Endothelial cell of umbilical vein (primary cell): Measurements from ENCODE around the gene UBASH3B. TPM values are rescaled to one million over a fixed set of nuclear protein-coding genes. Genes with fewer than 3 reads are reported as not detected.

ENCODE experiments used
- BruUV-seq: library from RNA; stranded (reverse); fragments of 400-500 nt; replicated peaks from 2 replicates; lab custom pipeline; 2021; lab: Mats Ljungman, UMichigan
- CTCF ChIA-PET: fragments of 300-600, 350-600 bp; sonication (Branson Sonifier 250); formaldehyde crosslinking; loops from one replicate; lab custom pipeline; 2021; ENCODE audit warnings: antibody characterized with exemption, inconsistent platforms; lab: Charles Lee
- POLR2A ChIA-PET: fragments of 300-600, 350-600 bp; sonication (Branson Sonifier 250); formaldehyde crosslinking; loops from one replicate; lab custom pipeline; 2021; ENCODE audit warnings: antibody characterized with exemption, inconsistent platforms; lab: Charles Lee
- DNase-seq: peaks from one replicate; pipeline ENCODE4 v3.0.0-alpha.2; 2011; ENCODE audit warnings: low read depth, low spot score
- FAIRE-seq: peaks from 2 replicates; lab custom pipeline; 2011; peaks lifted over from hg19 to GRCh38; lab: Jason Lieb, UNC
- H2AFZ ChIP-seq: 2 replicates; pipeline ENCODE4 v1.6.0; 2012; ENCODE audit warnings: low read depth, low read length, control low read depth, inconsistent platforms
- H3K27ac ChIP-seq: 2 replicates; pipeline ENCODE4 v1.5.1; 2011; ENCODE audit warnings: low read depth, mild to moderate bottlenecking, control low read depth, low read length, moderate library complexity; ENCODE audit not compliant: insufficient read depth
- H3K27me3 ChIP-seq, 2 experiments: 2 replicates each; pipeline versions ENCODE4 v1.6.0 to v1.6.1; 2011; ENCODE audit warnings: low read length in 2 of 2, mixed read lengths in 1 of 2; ENCODE audit not compliant: control insufficient read depth in 2 of 2, insufficient read depth in 2 of 2
- H3K36me3 ChIP-seq, 2 experiments: 2 replicates in 1 of 2; 3 replicates in 1 of 2; pipeline ENCODE4 v1.5.1; 2011; ENCODE audit warnings: low read length in 2 of 2, mild to moderate bottlenecking in 1 of 2, moderate library complexity in 1 of 2; ENCODE audit not compliant: control insufficient read depth in 2 of 2, insufficient read depth in 2 of 2; ENCODE audit errors: extremely low read depth in 1 of 2
- H3K4me1 ChIP-seq: 3 replicates; pipeline ENCODE4 v1.5.1; 2011; ENCODE audit warnings: mild to moderate bottlenecking, low read length; ENCODE audit not compliant: control insufficient read depth, insufficient read depth; ENCODE audit errors: extremely low read depth
- H3K4me2 ChIP-seq: 2 replicates; pipeline ENCODE4 v1.6.1; 2011; ENCODE audit warnings: low read length, control low read depth, mixed read lengths; ENCODE audit not compliant: insufficient read depth
- H3K4me3 ChIP-seq, 3 experiments: fragments of 200-600 bp in 1 of 3; sonication (generic), shearing (Covaris generic) in 1 of 3; replicated peaks in 1 of 3; 2 replicates each; pipeline ENCODE4 v1.5.1; 2011 to 2016; ENCODE audit warnings: control low read depth in 3 of 3, low read length in 3 of 3, mild to moderate bottlenecking in 2 of 3, inconsistent platforms in 1 of 3, low read depth in 1 of 3, moderate library complexity in 1 of 3; ENCODE audit not compliant: insufficient read depth in 1 of 3
- H3K79me2 ChIP-seq: 2 replicates; pipeline ENCODE4 v1.6.0; 2012; ENCODE audit warnings: low read length, inconsistent platforms; ENCODE audit not compliant: control insufficient read depth, insufficient read depth
- H3K9ac ChIP-seq: replicated peaks from 2 replicates; pipeline ENCODE3; 2011; ENCODE audit warnings: low read length, control low read depth; ENCODE audit not compliant: insufficient read depth; ENCODE audit errors: extremely low read depth
- H3K9me1 ChIP-seq: replicated peaks from 3 replicates; pipeline ENCODE4 v1.6.0; 2011; ENCODE audit warnings: mild to moderate bottlenecking, low read length; ENCODE audit not compliant: control insufficient read depth, insufficient read depth; ENCODE audit errors: extremely low read depth
- H3K9me3 ChIP-seq: replicated peaks from 2 replicates; pipeline ENCODE4 v1.5.1; 2012; ENCODE audit warnings: low read length, inconsistent platforms; ENCODE audit not compliant: control insufficient read depth, insufficient read depth
- H4K20me1 ChIP-seq: replicated peaks from 2 replicates; pipeline ENCODE3; 2011; ENCODE audit warnings: mild to moderate bottlenecking, low read length; ENCODE audit not compliant: control insufficient read depth, insufficient read depth; ENCODE audit errors: extremely low read depth
- EZH2 ChIP-seq: IDR thresholded peaks from 2 replicates; pipeline ENCODE4 v1.6.1; 2012; ENCODE audit warnings: borderline replicate concordance, low read depth, mild to moderate bottlenecking, moderate library complexity, low read length, inconsistent platforms; ENCODE audit not compliant: severe bottlenecking
- FOS ChIP-seq: IDR thresholded peaks from 2 replicates; pipeline ENCODE4 v1.6.1; 2011; ENCODE audit warnings: mild to moderate bottlenecking, low read length, moderate library complexity, borderline replicate concordance; ENCODE audit not compliant: insufficient read depth
- GATA2 ChIP-seq: IDR thresholded peaks from 2 replicates; pipeline ENCODE4 v1.7.0; 2011; ENCODE audit warnings: low read depth, mild to moderate bottlenecking, moderate library complexity, mixed read lengths, low read length; ENCODE audit not compliant: insufficient read length, insufficient read depth
- JUN ChIP-seq: IDR thresholded peaks from 2 replicates; pipeline ENCODE4 v1.6.1; 2011; ENCODE audit warnings: borderline replicate concordance, low read depth; ENCODE audit not compliant: insufficient read length, insufficient read depth
- MYC ChIP-seq: IDR thresholded peaks from one replicate; pipeline ENCODE4 v1.6.1; 2011; ENCODE audit warnings: mild to moderate bottlenecking, low read depth, low read length
- POLR2A ChIP-seq: IDR thresholded peaks from 2 replicates; pipeline ENCODE4 v1.6.1; 2012; ENCODE audit warnings: low read depth, mild to moderate bottlenecking, control low read depth, low read length
- POLR2AphosphoS5 ChIP-seq: IDR thresholded peaks from 2 replicates; pipeline ENCODE4 v1.6.1; 2012; ENCODE audit warnings: low read depth, mild to moderate bottlenecking, control low read depth, low read length, moderate library complexity; ENCODE audit not compliant: insufficient read depth
- dilution Hi-C: fragments of 300-500 bp; cut with MboI; formaldehyde crosslinking; loops from one replicate; pipeline ENCODE4 v1.15.0; 2019; ENCODE audit warnings: low sequenced_read_pairs; ENCODE audit not compliant: extremely low pct_ligation_motif_present
- intact Hi-C: fragments of 100-400 bp; cut with micrococcal nuclease; formaldehyde crosslinking; loops from one replicate; pipeline ENCODE4 v1.10.0; 2022
- polyA plus RNA-seq, 4 experiments: library from polyadenylated mRNA; depleted of rRNA in 3 of 4; stranded (reverse) in 3 of 4; unstranded in 1 of 4; fragments of >200 nt; gene quantifications; 2 replicates each; pipeline versions ENCODE4 v1.2.1 to v1.2.3, GENCODE V29; 2011 to 2012; ENCODE audit warnings: missing spikeins in 1 of 4
- total RNA-seq: library from RNA; stranded (reverse); gene quantifications from 2 replicates; pipeline ENCODE4 v1.2.3, GENCODE V29; 2021
- TF ChIP-seq, protein P1 (sequence below): IDR thresholded peaks from 2 replicates; pipeline ENCODE4 v1.6.1; 2011; ENCODE audit not compliant: insufficient read depth, insufficient read length
- TF ChIP-seq, protein P2 (sequence below), 2 donors: IDR thresholded peaks; 1 replicate in 1 of 2; 2 replicates in 1 of 2; pipeline ENCODE4 v1.5.1; 2011; ENCODE audit warnings: low read length in 2 of 2, mild to moderate bottlenecking in 2 of 2, moderate library complexity in 2 of 2, control low read depth in 1 of 2, inconsistent platforms in 1 of 2, low read depth in 1 of 2; ENCODE audit not compliant: insufficient read depth in 1 of 2; ENCODE audit errors: extremely low read depth in 1 of 2

The UBASH3B gene
- total and polyA plus RNA-seq, 2 donors (not counting 3 experiments of a cell fraction or from before 2014, with no cell fraction given), result 23.7 to 38.1 TPM

DNA sequence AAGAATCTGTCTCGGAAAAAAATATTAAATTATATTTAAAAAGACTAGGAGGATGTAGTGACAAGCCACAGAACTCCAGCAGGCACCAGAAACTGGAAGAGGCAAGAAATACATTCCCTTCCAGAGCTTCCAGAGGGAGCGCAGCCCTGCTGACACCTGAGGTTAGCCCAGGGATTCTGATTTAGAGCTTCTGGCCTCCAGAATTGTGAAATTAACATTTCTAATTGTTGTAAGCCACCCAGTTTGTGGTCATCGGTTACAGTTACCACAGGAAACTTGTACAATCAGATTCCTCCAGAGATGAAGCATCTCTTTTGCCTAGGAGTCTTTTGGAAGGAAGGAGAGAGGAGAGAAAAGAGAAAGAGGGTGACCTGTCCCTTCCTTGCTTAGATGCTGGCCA, 6.4 kb upstream of the UBASH3B start:
- no peak for DNase-seq
- Histone ChIP-seq H3K4me3 (no peak overlapping the region), H3K9me1 (no peaks in the 10 kb centered on the region), H3K4me2 (no peak overlapping the region), H3K79me2 (no peaks in the 10 kb centered on the region), H3K27me3 (no peaks in the 10 kb centered on the region), H4K20me1 (no peaks in the 10 kb centered on the region), H2AFZ (no peak overlapping the region), H3K4me1 (peaks cover 20% of the 10 kb centered on the region), H3K9me3 (no peaks in the 10 kb centered on the region), H3K27ac (no peak overlapping the region), H3K9ac (no peak overlapping the region), H3K36me3 (no peaks in the 10 kb centered on the region)
- intact Hi-C loops, result no loop called here
- CTCF ChIA-PET, result interaction anchor here (1.1 kb wide), 1 partner anchor 147 kb away, joined by 3 read pairs; no protein-coding TSS in a partner anchor
- TF ChIP-seq, protein P1, sequence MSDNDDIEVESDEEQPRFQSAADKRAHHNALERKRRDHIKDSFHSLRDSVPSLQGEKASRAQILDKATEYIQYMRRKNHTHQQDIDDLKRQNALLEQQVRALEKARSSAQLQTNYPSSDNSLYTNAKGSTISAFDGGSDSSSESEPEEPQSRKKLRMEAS, result no peak
- TF ChIP-seq JUN (no peak), POLR2AphosphoS5 (no peak), MYC (no peak), EZH2 (no peak), POLR2A (no peak), FOS (no peak), GATA2 (no peak)
- TF ChIP-seq, protein P2, sequence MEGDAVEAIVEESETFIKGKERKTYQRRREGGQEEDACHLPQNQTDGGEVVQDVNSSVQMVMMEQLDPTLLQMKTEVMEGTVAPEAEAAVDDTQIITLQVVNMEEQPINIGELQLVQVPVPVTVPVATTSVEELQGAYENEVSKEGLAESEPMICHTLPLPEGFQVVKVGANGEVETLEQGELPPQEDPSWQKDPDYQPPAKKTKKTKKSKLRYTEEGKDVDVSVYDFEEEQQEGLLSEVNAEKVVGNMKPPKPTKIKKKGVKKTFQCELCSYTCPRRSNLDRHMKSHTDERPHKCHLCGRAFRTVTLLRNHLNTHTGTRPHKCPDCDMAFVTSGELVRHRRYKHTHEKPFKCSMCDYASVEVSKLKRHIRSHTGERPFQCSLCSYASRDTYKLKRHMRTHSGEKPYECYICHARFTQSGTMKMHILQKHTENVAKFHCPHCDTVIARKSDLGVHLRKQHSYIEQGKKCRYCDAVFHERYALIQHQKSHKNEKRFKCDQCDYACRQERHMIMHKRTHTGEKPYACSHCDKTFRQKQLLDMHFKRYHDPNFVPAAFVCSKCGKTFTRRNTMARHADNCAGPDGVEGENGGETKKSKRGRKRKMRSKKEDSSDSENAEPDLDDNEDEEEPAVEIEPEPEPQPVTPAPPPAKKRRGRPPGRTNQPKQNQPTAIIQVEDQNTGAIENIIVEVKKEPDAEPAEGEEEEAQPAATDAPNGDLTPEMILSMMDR (IDR thresholded peaks at IDR 0.05; ENCODE audit: extremely low read depth in 1 of 2, insufficient read depth in 1 of 2, low read depth in 1 of 2, low read length in 2 of 2), result no peak
- POLR2A ChIA-PET, result no interaction called here
- dilution Hi-C loops, result no loop called here
- BruUV-seq, result no TSS peak
- no peak for FAIRE-seq
